ENCODE data around the gene ATRX. TPM values are rescaled to one million over a fixed set of nuclear protein-coding genes. Genes with fewer than 3 reads are reported as not detected.
"Not testable (repeated sequence)": the region's sequence is repeated elsewhere in the genome, so short reads cannot be mapped to it uniquely, and the experiment has no call there.

Gene ATRX
- total and polyA plus RNA-seq, 2 donors, result 19.2 to 40.7 TPM

DNA sequence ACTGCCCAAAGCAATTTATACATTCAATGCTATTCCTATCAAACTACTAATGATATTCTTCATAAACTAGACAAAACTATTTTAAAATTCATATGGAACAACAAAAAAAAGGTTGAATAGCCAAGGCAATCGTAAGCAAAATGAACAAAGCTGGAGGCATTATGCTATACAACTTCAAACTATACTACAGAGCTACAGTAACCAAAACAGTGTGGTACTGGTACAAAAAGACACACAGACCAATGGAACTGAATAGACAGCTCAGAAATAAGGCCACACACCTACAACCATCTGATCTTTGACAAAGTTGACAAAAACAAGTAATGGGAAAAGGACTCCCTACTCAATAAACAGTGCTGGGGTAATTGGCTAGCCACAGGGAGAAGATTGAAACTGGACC, 271.8 kb downstream of the ATRX start:
- peaks cover 19 to 25% of the 10 kb centered on the region in 2 donors for H3K36me3 ChIP-seq (ENCODE audit: control insufficient read depth in 2 of 2, insufficient read depth in 2 of 2, low read length in 1 of 2)
- no peaks in the 10 kb centered on the region for H3K27me3 ChIP-seq (ENCODE audit: control insufficient read depth in 2 of 2, insufficient read depth in 1 of 2, low read length in 1 of 2)
- DNase-seq (ENCODE audit: low read depth in 6 of 9, low spot score in 9 of 9), result no peak
- no peak overlapping the region for H3K27ac ChIP-seq (ENCODE audit: low read depth in 1 of 2, low read length in 1 of 2)
- peaks cover 0 to 1% of the 10 kb centered on the region in 2 donors for H3K9me3 ChIP-seq (ENCODE audit: control insufficient read depth in 2 of 2, insufficient read depth in 1 of 2, low read length in 1 of 2)
- 95% methylated on average over 1 of the region's 1 CpG for WGBS
- no peak overlapping the region for H3K4me3 ChIP-seq (ENCODE audit: low read length in 2 of 2)
- H3K4me1 ChIP-seq (ENCODE audit: control insufficient read depth in 2 of 2, insufficient read depth in 2 of 2, low read length in 2 of 2), result no peaks in the 10 kb centered on the region

DNA sequence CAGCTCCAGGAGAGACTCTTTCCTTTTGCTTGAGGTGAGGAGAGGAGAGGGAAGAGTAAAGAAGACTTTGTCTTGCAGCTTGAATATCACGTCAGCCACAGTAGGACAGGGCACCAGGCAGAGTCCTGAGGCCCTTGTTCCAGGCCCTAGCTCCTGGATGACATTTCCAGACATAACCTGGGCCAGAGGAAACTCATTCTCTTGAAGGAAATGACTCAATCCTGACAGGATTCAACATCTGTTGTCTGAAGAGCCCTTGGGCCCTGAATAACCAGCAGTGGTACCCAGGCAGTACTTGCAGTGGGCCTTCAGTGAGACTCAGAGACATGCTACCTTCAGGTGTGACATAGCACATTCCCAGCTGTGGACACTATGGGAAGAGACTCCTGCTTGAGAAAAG, 276.0 kb downstream of the ATRX start:
- Histone ChIP-seq H3K9me3 (ENCODE audit: control insufficient read depth in 2 of 2, insufficient read depth in 1 of 2, low read length in 1 of 2) (peaks cover 0 to 1% of the 10 kb centered on the region in 2 donors), H3K36me3 (ENCODE audit: control insufficient read depth in 2 of 2, insufficient read depth in 2 of 2, low read length in 1 of 2) (peaks cover 16 to 33% of the 10 kb centered on the region in 2 donors), H3K27ac (ENCODE audit: low read depth in 1 of 2, low read length in 1 of 2) (no peak overlapping the region), H3K4me3 (ENCODE audit: low read length in 2 of 2) (no peak overlapping the region), H3K4me1 (ENCODE audit: control insufficient read depth in 2 of 2, insufficient read depth in 2 of 2, low read length in 2 of 2) (no peaks in the 10 kb centered on the region), H3K27me3 (ENCODE audit: control insufficient read depth in 2 of 2, insufficient read depth in 1 of 2, low read length in 1 of 2) (no peaks in the 10 kb centered on the region)
- 97% methylated on average over 1 of the region's 1 CpG for WGBS
- no peak for DNase-seq (ENCODE audit: low read depth in 6 of 9, low spot score in 9 of 9)

DNA sequence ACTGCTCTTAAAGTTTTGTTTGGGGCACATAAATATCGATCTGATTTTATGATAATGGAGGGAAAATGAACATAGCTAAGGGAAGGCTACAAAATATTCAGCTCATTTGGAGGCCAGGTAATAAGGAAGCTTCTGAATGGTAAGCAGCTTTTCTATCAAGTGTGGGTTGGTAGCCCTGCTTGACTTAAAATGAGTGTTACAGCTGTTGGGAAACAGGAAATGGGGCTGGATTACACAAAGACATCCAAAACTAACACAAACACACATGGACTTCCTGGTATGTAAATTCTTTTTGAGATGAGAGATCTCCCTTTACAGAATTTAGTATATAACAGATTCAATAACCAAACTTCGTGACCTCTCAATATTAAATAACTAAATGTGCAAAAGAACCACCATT, 280.8 kb downstream of the ATRX start:
- H3K9me3 ChIP-seq (ENCODE audit: control insufficient read depth in 2 of 2, insufficient read depth in 1 of 2, low read length in 1 of 2), result no peaks in the 10 kb centered on the region
- no peak overlapping the region for H3K4me3 ChIP-seq (ENCODE audit: low read length in 2 of 2)
- WGBS, result 97% methylated on average over 2 of the region's 2 CpGs
- no peaks in the 10 kb centered on the region for H3K27me3 ChIP-seq (ENCODE audit: control insufficient read depth in 2 of 2, insufficient read depth in 1 of 2, low read length in 1 of 2)
- no peak overlapping the region for H3K27ac ChIP-seq (ENCODE audit: low read depth in 1 of 2, low read length in 1 of 2)
- no peaks in the 10 kb centered on the region for H3K4me1 ChIP-seq (ENCODE audit: control insufficient read depth in 2 of 2, insufficient read depth in 2 of 2, low read length in 2 of 2)
- peaks cover 7 to 16% of the 10 kb centered on the region in 2 donors for H3K36me3 ChIP-seq (ENCODE audit: control insufficient read depth in 2 of 2, insufficient read depth in 2 of 2, low read length in 1 of 2)
- peak in 1 of 9 donors; percentile 4 for DNase-seq (ENCODE audit: low read depth in 6 of 9, low spot score in 9 of 9)

DNA sequence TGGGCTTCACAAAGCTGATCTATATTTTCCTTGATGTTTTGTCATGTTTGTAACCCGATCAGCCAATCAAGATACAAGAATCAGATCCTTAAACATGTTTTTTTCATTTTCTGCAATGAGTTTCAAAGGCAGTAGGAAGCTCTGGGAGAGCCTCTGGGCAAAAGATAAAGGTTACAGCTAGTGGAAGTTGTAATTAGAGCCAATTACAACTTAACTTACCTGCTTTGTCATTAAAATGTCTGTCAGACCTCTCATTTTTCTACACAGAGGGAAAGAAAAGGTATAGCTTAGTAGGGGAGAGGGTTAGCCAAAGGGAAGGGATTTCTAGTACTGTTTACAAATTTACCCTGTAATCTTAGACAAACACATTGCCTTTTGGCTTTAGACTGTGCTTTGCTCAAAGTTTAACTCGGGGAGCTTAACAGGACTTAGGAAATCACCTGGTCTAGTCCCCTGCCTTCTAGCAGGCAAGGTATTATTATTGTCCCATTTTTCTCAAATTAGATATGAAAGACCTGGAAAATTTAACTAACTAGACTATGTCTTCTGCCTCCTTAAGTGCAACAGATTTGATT, 283.0 kb downstream of the ATRX start:
- no peak for DNase-seq (ENCODE audit: low read depth in 6 of 9, low spot score in 9 of 9)
- Histone ChIP-seq H3K4me3 (ENCODE audit: low read length in 2 of 2) (no peak overlapping the region), H3K27ac (ENCODE audit: low read depth in 1 of 2, low read length in 1 of 2) (no peak overlapping the region), H3K4me1 (ENCODE audit: control insufficient read depth in 2 of 2, insufficient read depth in 2 of 2, low read length in 2 of 2) (no peaks in the 10 kb centered on the region), H3K27me3 (ENCODE audit: control insufficient read depth in 2 of 2, insufficient read depth in 1 of 2, low read length in 1 of 2) (no peaks in the 10 kb centered on the region), H3K36me3 (ENCODE audit: control insufficient read depth in 2 of 2, insufficient read depth in 2 of 2, low read length in 1 of 2) (peaks cover 0 to 6% of the 10 kb centered on the region in 2 donors), H3K9me3 (ENCODE audit: control insufficient read depth in 2 of 2, insufficient read depth in 1 of 2, low read length in 1 of 2) (no peaks in the 10 kb centered on the region)
- WGBS, result 53% methylated on average over 2 of the region's 2 CpGs

DNA sequence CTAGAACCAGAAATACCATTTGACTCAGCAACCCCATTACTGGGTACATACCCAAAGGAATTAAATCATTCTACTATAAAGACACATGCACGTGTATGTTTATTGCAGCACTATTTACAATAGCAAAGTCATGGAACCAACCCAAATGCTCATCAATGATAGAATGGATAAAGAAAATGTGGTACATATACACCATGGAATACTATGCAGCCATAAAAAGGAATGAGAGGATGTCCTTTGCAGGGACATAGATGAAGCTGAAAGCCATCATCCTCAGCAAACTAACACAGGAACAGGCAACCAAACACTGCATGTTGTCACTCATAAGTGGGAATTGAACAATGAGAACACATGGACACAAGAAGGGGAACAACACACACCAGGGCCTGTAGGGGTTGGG, 285.9 kb downstream of the ATRX start:
- not testable (repeated sequence) for DNase-seq (ENCODE audit: low read depth in 6 of 9, low spot score in 9 of 9)

DNA sequence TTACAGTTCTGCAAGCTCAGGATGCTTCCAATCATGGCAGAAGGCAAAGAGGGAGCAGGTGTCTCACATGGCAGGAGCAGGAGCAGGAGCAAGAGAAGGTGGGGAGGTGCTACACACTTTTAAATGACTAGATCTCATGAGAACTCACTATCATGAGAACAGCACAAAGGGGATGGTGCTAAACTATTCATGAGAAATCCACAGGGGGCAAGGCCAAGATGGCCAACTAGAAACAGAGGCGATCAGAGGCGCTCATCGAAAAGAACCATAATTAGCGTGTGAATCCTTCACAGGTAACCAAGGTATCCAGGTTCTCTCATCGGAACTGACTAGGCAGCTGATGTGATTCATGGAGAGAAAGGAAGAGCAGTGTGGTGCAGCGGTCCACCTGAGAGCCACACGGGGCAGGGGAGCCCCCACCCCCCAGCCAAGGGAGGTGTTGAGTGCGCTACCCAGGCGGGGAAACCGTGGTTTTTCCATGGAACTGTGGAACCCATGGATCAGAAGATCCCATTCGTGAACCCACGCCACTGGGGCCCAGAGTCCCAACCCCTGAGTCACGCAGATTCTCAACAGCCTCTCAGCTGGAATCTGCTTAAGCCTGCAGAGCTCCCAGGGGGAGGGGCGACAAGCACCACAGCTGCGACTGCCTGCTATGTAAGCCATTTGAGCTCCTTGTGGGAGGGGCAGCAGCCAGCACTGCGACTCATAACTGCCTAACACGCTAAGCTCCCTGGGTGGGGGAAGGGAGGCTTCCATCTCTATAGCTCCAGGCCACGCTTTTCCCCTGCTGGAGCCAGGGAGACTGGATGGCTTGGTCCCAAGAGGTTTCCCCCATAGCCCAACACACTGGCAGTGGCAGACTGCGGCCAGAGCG, 292.1 kb downstream of the ATRX start:
- DNase-seq (ENCODE audit: low read depth in 6 of 9, low spot score in 9 of 9), result no peak
- Histone ChIP-seq H3K4me1 (ENCODE audit: control insufficient read depth in 2 of 2, insufficient read depth in 2 of 2, low read length in 2 of 2) (no peaks in the 10 kb centered on the region), H3K36me3 (ENCODE audit: control insufficient read depth in 2 of 2, insufficient read depth in 2 of 2, low read length in 1 of 2) (no peaks in the 10 kb centered on the region), H3K27me3 (ENCODE audit: control insufficient read depth in 2 of 2, insufficient read depth in 1 of 2, low read length in 1 of 2) (no peaks in the 10 kb centered on the region), H3K27ac (ENCODE audit: low read depth in 1 of 2, low read length in 1 of 2) (no peak overlapping the region), H3K4me3 (ENCODE audit: low read length in 2 of 2) (no peak overlapping the region), H3K9me3 (ENCODE audit: control insufficient read depth in 2 of 2, insufficient read depth in 1 of 2, low read length in 1 of 2) (no peaks in the 10 kb centered on the region)
- WGBS, result 94% methylated on average over 20 of the region's 20 CpGs

More for the DNA sequence above, 285.9 kb downstream of the ATRX start:
- H3K4me1 ChIP-seq (ENCODE audit: control insufficient read depth in 2 of 2, insufficient read depth in 2 of 2, low read length in 2 of 2); H3K9me3 ChIP-seq (ENCODE audit: control insufficient read depth in 2 of 2, insufficient read depth in 1 of 2, low read length in 1 of 2); H3K27me3 ChIP-seq (ENCODE audit: control insufficient read depth in 2 of 2, insufficient read depth in 1 of 2, low read length in 1 of 2); H3K36me3 ChIP-seq (ENCODE audit: control insufficient read depth in 2 of 2, insufficient read depth in 2 of 2, low read length in 1 of 2); H3K4me3 ChIP-seq (ENCODE audit: low read length in 2 of 2); H3K27ac ChIP-seq (ENCODE audit: low read depth in 1 of 2, low read length in 1 of 2): not testable (repeated sequence)
- 100% methylated on average over 1 of the region's 1 CpG for WGBS

DNA sequence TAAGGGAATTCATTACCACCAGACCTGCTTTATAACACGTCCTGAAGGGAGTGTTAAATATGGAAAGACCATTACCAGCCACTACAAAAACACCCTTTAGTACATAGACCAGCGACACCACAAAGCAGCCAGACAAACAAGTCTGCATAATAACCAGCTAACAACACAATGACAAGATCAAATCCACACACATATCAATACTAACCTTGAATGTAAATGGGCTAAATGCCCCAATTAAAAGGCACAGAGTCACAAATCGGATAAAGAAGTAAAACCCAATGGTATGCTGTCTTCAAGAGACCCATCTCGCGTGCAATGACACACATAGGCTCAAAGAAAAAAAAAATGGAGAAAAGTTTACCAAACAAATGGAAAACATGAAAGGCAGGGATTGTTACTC, 302.0 kb downstream of the ATRX start:
- no peak for DNase-seq (ENCODE audit: low read depth in 6 of 9, low spot score in 9 of 9)
- Histone ChIP-seq H3K9me3 (ENCODE audit: control insufficient read depth in 2 of 2, insufficient read depth in 1 of 2, low read length in 1 of 2) (no peaks in the 10 kb centered on the region), H3K27me3 (ENCODE audit: control insufficient read depth in 2 of 2, insufficient read depth in 1 of 2, low read length in 1 of 2) (no peaks in the 10 kb centered on the region), H3K36me3 (ENCODE audit: control insufficient read depth in 2 of 2, insufficient read depth in 2 of 2, low read length in 1 of 2) (no peaks in the 10 kb centered on the region), H3K4me1 (ENCODE audit: control insufficient read depth in 2 of 2, insufficient read depth in 2 of 2, low read length in 2 of 2) (no peaks in the 10 kb centered on the region), H3K4me3 (ENCODE audit: low read length in 2 of 2) (no peak overlapping the region), H3K27ac (ENCODE audit: low read depth in 1 of 2, low read length in 1 of 2) (no peak overlapping the region)
- 95% methylated on average over 5 of the region's 5 CpGs for WGBS

DNA sequence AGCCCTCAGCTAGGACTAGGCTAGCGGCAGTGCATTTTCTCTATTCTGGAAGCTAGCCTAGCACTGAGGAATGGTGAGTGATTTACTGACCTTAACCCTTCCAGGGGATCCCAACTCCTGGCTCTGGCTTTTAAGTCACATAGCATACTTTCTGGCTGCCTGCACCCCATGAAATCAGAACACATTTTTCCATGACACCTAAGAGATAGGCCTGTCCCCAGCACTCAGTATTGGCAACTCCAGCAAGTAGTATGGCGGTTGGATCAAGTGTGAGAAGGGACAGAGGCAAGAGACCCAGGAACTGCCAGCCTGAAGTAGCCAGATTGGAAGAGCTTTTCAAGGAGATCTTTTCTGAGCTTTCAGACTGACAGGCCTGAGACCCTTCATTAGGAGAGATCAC, 330.6 kb downstream of the ATRX start:
- Histone ChIP-seq H3K4me3 (ENCODE audit: low read length in 2 of 2) (no peak overlapping the region), H3K4me1 (ENCODE audit: control insufficient read depth in 2 of 2, insufficient read depth in 2 of 2, low read length in 2 of 2) (no peaks in the 10 kb centered on the region), H3K27me3 (ENCODE audit: control insufficient read depth in 2 of 2, insufficient read depth in 1 of 2, low read length in 1 of 2) (no peaks in the 10 kb centered on the region), H3K9me3 (ENCODE audit: control insufficient read depth in 2 of 2, insufficient read depth in 1 of 2, low read length in 1 of 2) (no peaks in the 10 kb centered on the region), H3K36me3 (ENCODE audit: control insufficient read depth in 2 of 2, insufficient read depth in 2 of 2, low read length in 1 of 2) (no peaks in the 10 kb centered on the region), H3K27ac (ENCODE audit: low read depth in 1 of 2, low read length in 1 of 2) (no peak overlapping the region)
- 94% methylated on average over 2 of the region's 2 CpGs for WGBS
- DNase-seq (ENCODE audit: low read depth in 6 of 9, low spot score in 9 of 9), result no peak
